HG03457 (cell line): Measurements from ENCODE around the gene PROK2.

Experiments used
- ATAC-seq: cut with Tn5 transposase; IDR thresholded peaks from one replicate; pipeline ENCODE4 v1.9.1; 2021; ENCODE audit warnings: moderate number of reproducible peaks; ENCODE audit not compliant: unreplicated experiment

The PROK2 gene, protein sequence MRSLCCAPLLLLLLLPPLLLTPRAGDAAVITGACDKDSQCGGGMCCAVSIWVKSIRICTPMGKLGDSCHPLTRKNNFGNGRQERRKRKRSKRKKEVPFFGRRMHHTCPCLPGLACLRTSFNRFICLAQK

DNA sequence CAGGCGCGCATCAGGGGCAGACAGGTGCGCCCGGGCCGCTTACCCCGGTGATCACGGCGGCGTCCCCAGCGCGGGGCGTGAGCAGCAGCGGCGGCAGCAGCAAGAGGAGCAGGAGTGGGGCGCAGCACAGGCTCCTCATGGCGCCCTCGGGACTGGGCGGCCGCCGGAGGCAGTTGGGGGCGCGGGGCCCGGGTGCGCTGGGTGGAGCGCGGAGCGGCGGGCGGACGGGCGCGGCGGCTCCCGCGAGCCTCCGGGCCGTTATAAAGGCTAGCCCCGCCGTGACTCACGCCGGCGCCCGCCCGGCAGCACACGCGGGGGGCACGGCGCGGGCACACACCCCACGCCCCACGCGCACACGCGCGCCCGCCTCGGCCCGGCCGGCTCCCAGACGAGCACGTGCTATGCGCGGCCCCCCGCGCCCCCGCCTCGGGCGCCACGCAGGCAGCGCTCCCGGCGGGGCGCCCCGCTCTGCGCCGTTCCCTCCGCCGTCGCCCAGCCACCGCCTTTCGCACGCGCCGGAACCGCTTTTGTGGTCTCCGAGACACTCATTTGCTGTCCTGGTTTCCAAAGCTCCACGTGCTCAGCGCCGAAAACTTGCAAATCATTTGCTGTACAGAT lies at the start of gene PROK2:
Gene PROK2, minus strand, starts transcription at position 235 of the 618 bp plus-strand sequence. Its CDS starts 96 bp downstream, at position 139.
- no peak for ATAC-seq

DNA sequence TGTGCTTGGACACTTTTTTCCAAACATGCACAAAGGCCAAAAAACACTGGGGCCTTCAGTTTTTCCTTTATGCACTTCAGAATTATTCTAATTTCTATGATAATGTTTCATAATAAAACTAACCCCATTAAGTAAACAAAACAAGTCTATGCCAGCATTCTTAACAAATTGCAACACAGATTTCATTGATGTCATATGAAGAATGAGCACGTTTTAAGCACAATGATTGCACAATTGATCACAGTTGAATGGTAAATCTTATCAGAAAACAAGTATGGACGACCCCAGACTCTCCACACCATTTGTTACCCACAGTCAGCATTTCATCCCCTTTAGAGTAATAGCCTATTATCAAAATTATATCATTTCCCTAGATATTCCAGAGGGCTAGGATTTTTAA lies 46.7 kb upstream of the PROK2 start:
- ATAC-seq = no peak

DNA sequence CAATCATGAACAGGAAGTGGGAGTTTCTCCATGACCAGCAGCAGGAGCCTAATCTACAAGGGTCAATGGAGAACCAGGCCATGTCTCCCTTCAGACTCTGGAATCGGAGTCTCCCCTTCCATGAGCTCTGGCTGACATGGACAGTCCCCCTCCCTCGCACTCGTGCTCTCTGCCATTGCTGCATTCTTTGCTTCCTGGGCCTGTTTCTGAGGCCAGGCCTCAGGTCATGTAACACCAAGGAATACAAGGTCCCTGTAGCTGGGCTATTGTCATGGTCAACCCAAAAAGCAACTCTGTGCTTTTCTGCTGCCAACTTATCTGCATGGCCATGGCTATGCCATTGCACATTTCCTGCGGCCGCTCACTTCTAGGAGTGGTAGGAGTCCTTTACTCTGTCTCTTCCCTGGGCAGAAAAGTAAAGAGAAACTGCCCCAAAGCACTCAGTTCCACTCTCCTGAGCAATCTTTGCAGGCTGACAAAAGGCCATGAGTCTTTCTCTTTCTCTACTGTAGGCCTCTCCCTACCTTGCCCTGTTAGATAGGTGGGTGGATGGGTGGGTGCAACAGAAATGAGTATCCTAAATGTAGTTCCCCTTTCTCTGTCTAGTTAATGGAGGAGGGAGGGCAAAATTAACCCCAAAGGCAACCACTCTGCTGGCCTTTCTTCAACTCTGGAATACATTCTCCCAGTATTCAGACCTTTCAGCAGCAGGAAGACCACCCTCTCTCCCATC lies 40.8 kb upstream of the PROK2 start:
- ATAC-seq = no peak

DNA sequence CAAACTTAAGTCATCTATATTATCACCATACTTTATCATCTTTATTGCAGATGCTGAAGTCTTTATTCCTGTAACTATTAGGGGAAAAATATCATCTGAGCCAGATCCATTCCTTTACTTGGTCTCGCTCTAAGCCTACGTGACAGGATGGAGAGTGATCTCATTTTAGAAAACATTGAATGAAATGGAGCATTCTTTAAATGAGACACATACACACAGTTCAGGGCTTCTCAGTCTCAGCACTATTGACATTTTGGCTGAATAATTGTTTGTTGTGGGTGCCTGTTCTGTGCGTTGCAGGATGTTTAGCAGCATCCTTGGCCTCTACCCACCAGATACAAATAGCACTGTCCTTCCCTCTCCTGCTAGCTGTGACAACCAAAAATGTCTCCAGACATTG lies 36.2 kb upstream of the PROK2 start:
- ATAC-seq = no peak

DNA sequence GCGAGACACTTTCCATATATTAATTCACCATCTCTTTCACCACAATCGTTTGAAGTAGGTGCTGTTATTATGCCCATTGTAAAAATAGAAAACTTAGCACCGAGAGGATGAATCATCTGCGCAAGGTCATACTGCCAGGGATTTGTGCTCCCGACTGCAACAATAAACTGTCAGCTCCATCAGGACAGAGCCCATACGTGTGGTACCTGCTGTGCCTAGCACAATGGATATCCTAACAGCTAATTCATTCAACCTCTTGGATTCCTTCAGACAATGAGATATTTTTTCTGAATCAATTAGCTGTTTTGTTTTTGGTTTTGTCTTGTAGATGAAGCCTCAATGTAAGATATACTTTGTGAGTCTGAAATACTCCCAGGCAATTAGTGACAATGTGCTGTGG lies 32.3 kb upstream of the PROK2 start:
- no peak for ATAC-seq

DNA sequence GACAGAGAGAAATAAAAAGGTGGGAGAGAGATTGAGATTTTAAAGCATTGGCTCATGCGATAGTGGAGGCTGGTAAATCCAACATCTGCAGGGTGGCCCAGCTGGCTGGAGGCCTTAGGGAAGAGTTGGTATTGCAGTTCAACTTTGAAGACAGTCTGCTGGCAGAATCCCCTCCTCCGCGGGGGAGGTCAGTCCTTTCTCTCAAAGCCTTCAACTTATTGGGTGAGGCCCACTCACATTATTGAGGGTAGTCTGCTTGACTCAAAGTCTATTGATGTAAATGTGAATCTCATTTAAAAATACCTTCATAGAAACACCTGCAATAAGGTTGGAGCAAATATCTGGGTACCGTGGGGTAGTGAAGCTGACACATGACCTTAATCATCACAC lies 31.8 kb upstream of the PROK2 start:
- ATAC-seq = no peak

DNA sequence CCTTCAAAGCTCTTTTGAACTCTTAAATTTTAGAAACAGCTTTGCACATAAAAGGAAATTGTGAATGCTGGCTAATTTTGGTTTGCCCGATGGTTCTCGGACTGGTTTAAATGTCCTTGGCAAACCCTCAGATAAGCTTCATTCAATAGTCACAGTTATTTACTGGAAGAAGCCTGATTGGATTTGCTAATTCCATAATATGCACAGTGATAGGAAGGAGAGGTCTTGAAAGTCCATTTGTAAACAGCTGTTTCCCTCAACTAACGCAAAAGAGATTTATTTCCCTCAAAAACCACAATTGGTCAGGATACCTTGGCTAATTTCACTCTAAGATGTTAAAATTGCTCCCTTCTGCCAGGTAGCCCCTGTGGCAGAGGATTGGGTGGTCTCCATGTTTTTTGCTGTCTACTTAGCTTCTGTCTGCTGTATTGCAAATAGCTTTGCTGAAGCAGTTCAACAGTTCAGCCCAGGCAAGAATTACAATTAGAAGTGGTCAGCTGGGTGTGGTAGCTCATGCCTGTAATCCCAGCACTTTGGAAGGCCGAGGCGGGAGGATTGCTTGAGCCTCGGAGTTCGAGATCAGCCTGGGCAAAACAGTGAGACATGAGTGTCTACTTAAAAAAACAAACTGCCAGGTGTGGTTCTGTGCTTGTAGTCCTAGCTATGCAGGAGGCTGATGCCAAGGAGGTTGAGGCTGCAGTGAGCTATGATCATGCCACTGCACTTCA lies 30.6 kb upstream of the PROK2 start:
- ATAC-seq = no peak

DNA sequence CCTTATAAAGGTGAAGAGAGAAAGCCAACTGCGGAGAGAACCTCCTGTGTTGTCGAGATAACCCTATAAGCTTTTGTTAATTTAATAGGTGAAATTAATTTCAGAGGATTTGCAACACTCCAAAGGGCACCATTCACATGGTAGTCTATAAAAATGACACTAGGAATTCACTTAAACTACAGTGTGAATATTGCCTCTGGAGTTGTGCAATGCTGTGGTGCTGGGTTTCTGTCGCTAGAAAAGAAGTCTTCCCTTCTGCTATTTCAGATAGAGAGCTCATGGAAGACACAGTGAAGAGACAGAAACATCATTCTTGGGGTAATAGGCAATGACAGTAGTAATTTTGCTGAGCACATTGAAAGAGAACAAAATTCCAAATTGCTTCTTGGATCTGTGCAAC lies 28.8 kb upstream of the PROK2 start:
- no peak for ATAC-seq

DNA sequence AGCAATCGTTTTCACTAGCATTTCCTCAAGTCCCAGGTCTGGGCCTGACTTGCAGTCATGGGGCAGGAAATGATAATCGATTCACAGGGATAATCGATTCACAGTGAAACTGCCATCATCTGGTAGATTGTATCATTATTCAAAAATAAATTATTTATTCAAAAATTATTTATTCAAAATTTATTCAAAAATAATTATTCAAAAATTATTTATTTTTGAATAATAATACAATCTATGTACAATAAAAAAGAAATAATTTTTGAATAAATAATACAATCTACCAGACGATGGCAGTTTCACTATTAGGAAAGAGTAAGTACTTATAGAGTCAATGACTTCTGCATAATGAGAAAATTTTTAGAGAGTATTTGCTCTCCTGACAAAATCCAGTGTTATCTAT lies 28.1 kb upstream of the PROK2 start:
- ATAC-seq = no peak

DNA sequence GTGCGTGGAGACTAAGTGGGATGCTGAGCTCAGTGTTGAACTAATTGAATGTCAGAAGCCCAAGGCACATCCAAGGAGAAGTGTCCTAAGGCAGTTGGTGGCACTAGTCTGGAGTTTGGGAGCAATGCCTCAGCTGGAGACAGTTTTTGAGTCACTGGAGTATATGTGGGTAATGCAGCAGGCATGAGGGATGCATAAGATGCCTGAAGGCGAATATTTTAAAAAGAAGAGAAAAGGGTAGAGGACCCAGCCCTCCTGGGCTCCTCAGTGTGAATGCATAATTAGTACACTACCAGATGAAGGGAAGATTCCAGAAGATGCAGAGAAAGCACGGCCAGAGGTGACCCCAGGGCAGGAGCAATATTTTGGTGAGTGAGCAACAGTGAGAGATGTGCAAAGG lies 25.1 kb upstream of the PROK2 start:
- no peak for ATAC-seq

DNA sequence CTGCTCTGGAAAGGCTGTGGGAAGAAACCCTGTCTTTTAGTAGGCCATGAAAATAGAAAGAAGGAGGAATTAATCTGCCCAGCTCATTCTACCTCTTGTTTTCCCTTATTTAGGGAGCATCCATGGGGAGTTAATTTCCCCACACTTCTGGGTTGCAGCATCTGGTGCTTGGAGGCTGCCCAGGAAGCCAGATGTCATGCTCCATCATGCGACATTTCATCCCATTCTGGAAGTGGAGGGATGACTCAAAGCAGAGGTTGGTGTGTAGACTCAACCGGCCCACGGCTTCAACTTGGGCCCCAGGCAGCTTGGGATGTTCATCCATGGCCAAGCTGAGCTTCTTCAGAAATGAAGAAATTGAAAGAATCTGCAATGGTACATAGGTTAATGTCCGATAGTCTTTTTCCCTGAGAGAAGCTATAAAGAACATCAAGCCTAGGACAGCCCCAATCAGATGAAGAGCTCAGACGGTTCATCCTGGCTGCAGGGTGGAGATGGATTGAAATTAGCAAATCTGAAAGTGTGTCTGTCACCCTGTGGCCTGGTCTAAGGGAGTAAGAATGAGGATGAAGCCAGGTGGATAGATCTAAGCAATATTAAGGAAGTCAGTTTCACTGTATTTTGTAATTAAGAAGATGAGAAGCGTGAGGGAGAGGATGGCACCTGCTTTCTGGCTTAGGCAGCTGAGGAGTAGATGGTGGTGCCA lies 24.5 kb upstream of the PROK2 start:
- no peak for ATAC-seq

DNA sequence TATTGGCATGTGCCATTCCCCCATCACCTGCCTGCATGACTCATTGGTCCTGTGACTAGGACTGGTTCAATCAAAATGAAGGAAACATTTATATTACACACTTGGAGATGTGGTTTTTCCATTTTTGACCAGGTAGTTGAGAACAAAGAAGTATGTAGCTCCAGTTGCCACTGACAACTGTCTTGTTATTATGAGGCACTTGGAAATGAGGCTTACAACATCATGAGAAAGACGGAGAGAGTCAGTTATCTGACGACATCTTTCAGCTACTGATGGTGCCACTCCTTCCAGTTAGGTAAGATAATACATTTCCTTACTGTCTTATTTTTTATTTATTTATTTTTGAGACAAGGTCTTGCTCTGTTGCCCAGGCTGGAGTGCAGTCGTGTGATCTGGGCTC lies 21.8 kb upstream of the PROK2 start:
- no peak for ATAC-seq

DNA sequence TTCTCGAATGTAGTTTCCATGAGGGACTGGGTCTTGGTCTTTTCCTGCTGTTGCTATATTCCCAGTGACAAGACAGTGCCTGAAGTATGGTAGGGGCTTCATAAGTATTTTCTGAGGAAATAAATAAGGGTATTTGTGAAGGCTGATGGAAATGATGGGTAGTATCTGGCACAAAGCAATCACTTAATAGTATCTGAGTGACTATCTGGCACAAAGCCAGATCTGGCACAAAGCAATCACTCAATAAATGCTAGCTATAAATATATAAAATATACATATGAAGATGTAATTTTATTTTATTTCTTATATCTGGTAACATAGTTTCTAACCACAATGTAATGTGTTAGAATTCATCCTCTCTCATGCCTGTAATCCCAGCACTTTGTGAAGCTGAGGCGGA lies 20.7 kb upstream of the PROK2 start:
- ATAC-seq = no peak

DNA sequence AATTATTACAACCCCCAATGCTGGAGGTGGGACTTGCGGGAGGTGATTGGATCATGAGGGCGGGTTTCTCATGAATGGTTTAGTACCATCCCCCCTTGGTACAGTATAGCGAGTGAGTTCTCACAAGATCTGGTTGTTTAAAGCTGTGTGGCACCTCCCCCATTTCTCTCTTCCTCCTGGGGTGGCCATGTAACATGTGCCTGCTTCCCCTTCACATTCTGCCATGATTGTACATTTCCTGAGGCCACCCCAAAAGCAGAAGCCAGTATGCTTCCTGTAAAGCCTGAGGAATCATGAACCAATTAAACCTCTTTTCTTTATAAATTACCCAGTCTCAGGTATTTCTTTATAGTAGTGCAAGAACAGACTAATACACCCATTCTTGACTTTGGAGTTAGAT lies 20.3 kb upstream of the PROK2 start:
- no peak for ATAC-seq

DNA sequence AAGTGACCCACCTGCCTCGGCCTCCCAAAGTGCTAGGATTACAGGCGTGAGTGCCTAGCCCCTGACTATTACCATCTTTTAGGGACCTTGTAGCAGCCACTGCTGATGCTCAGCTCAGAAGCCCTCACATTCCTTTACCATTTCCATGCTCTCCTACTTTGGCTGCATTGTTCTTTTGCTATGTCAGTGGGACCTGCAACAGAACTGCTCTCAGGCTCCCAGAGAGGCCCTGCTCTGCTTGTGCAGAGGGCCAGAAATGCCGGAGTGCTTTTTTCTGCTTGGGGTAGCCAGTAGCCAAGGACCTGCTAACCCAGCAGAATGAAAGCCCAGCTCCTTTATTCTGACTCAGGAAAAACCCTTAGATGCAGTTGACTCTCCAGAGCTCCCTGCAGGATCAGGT lies 18.3 kb upstream of the PROK2 start:
- ATAC-seq = no peak

DNA sequence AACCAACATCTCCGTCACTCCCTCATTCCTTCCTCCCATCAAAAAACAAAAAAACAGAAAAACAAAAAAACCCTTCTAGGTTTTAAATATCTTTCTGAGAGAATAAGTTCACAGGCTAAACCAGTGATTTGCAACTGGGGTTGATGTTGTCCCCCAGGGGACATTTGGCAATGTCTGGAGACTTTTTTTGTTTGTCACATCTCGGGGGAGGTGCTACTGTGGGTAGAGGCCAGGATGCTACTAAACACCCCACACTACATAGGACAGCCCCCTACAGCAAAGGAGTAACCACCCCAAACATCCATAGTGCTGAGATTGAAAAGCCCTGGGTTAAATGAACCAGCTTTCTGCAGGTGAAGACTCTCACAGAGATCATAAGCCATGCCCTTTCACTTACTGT lies 17.0 kb upstream of the PROK2 start:
- ATAC-seq = no peak

DNA sequence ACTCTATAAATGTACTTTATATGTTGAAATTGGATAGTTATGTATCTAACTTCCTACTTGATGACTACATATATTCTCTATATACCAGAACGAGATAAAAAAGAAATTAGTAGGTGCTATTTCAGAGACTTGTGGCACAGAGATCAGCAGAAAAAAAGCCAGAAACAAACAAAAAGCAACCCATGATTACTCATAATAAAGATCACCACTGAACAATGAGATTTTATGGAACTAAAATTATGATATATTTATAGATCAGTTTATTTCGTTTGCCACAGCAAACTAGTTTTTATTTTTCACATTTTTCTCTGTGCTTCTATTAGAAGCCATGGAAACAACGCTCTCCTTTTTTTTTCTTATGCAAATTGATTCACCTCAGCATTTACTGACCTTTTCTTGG lies 15.1 kb upstream of the PROK2 start:
- ATAC-seq = no peak

DNA sequence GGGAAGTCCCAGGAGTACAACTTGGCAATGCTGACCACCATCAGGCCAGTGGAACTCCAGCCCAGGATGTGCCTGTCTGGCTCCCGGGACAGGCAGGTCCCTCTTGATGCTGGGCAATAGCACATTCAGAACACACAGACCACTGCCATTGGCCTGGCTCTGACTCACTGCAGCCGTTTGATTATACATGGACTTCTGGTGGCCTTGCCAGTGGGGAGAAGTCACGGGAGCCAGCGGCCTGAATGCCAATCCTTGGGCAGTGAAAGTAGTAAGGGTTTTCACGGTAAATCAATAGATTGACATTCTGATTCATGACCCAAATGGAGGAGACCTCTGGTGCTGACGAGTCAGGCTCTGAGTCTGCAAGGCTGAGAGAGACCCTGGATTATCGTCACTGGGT lies 12.5 kb upstream of the PROK2 start:
- no peak for ATAC-seq

DNA sequence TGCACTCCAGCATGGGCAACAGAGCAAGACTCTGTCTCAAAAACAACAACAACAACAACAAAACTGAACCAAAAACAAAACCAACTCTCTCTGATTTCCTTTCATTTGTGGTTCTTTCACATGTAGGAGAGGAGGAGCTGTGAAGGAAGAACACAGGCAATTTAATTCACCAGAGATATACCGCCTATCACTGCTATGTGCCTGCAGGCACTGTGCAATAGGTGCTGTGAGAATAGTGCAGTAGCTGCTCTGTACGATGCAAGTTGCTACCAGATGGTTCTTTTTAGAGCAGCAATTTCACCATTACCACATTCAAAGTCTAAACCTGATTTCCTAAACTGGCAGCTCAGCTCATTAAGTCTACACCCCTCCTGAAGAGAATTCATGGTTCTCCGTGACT lies 11.3 kb upstream of the PROK2 start:
- ATAC-seq = no peak

DNA sequence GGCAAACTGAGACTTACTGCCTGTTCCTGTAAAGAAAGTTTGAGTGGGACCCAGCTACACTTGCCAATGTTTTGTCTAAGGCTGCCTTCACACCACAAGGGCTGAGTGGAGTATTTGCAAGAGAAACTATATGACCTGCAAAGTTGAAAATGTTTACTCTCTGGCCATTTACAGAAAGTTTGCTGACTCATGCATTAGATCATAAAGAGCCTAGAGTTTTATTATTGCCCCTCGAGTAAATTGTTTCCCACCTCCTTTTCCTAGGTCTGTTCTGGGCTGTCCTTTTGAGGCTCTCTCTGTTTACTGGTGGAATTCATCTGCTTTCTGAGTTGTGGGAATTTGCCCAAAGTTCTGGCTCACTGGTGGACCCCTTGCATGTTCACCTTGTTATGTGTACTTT lies 6.7 kb upstream of the PROK2 start:
- no peak for ATAC-seq

DNA sequence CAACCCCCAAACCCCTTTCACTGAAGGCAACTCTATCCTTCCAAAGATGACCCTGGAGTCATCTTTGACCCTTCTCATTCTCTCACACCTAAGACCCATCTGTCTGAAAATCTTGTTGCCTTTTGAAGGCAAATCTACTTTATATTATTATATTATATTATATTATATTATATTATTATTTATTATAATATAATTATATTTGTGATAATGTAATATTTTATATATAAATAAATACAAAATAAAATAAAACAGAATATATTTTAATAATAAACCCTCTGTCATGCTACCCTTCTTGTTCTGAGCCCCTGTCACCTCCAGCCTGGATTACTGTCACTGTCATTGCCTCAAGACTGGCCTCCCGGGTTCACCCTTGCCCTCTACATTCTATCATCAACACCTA lies 5.0 kb upstream of the PROK2 start:
- no peak for ATAC-seq
